ENCODE data around the gene VPS13A. TPM values are rescaled to one million over a fixed set of nuclear protein-coding genes. Genes with fewer than 3 reads are reported as not detected.
"Not testable (repeated sequence)": the region's sequence is repeated elsewhere in the genome, so short reads cannot be mapped to it uniquely, and the experiment has no call there.

Gene VPS13A
- total RNA-seq, 1 donor from 2014 or later: 13.2 TPM

GRCh38 chr9:77384406-77384805 lies 207.1 kb downstream of the VPS13A start:
- DNase-seq (ENCODE audit: low read depth): no peak
- TF ChIP-seq CTCF (conservative IDR thresholded peaks at IDR 0.05; ENCODE audit: low read depth, low read length): no peak
- H3K4me3 ChIP-seq (ENCODE audit: low read depth, low read length): no peak overlapping the region

- no peak for TF ChIP-seq CTCF (conservative IDR thresholded peaks at IDR 0.05; ENCODE audit: low read depth, low read length)
- H3K4me3 ChIP-seq (ENCODE audit: low read depth, low read length): no peak overlapping the region
- no peak for DNase-seq (ENCODE audit: low read depth)
Measured at GRCh38 chr9:77386187-77386586, 208.9 kb downstream of the VPS13A start.

- no peak for DNase-seq (ENCODE audit: low read depth)
- TF ChIP-seq CTCF (conservative IDR thresholded peaks at IDR 0.05; ENCODE audit: low read depth, low read length): no peak
Measured at GRCh38 chr9:77391834-77392233, 214.5 kb downstream of the VPS13A start.

GRCh38 chr9:77392328-77392727 lies 215.0 kb downstream of the VPS13A start:
- no peak for DNase-seq (ENCODE audit: low read depth)
- no peak overlapping the region for H3K4me3 ChIP-seq (ENCODE audit: low read depth, low read length)
- no peak for TF ChIP-seq CTCF (conservative IDR thresholded peaks at IDR 0.05; ENCODE audit: low read depth, low read length)

More at GRCh38 chr9:77391834-77392233, 214.5 kb downstream of the VPS13A start:
- no peak overlapping the region for H3K4me3 ChIP-seq (ENCODE audit: low read depth, low read length)

GRCh38 chr9:77398581-77398980 lies 221.2 kb downstream of the VPS13A start:
- not testable (repeated sequence) for DNase-seq (ENCODE audit: low read depth); H3K4me3 ChIP-seq (ENCODE audit: low read depth, low read length)

- TF ChIP-seq CTCF (conservative IDR thresholded peaks at IDR 0.05; ENCODE audit: low read depth, low read length): no peak
- H3K4me3 ChIP-seq (ENCODE audit: low read depth, low read length): no peak overlapping the region
Measured at GRCh38 chr9:77399964-77400363, 222.6 kb downstream of the VPS13A start.

GRCh38 chr9:77402286-77402685 lies 225.0 kb downstream of the VPS13A start:
- H3K4me3 ChIP-seq (ENCODE audit: low read depth, low read length): no peak overlapping the region
- TF ChIP-seq CTCF (conservative IDR thresholded peaks at IDR 0.05; ENCODE audit: low read depth, low read length): no peak
- DNase-seq (ENCODE audit: low read depth): no peak

More at GRCh38 chr9:77399964-77400363, 222.6 kb downstream of the VPS13A start:
- DNase-seq (ENCODE audit: low read depth): no peak
